NCI-H1694 (cell line): ENCODE measurements around the gene EDN3.

Experiments used
- DNase-seq: peaks from one replicate; lab custom pipeline; 2025; lab: John Stamatoyannopoulos, UW

Gene EDN3

GRCh38 chr20:59308493-59309201, 8.2 kb downstream of the EDN3 start:
- no peak for DNase-seq

- no peak for DNase-seq
Measured at GRCh38 chr20:59309218-59309617, 8.8 kb downstream of the EDN3 start.

GRCh38 chr20:59314997-59315396, 14.6 kb downstream of the EDN3 start:
- peak; percentile 18 for DNase-seq

- DNase-seq: no peak
Measured at GRCh38 chr20:59316911-59317731, 16.7 kb downstream of the EDN3 start.

GRCh38 chr20:59318201-59318790, 17.9 kb downstream of the EDN3 start:
- DNase-seq: no peak

GRCh38 chr20:59318803-59319202, 18.4 kb downstream of the EDN3 start:
- no peak for DNase-seq

- no peak for DNase-seq
Measured at GRCh38 chr20:59320426-59320825, 20.0 kb downstream of the EDN3 start.

GRCh38 chr20:59320854-59321647, 20.6 kb downstream of the EDN3 start:
- DNase-seq: no peak

GRCh38 chr20:59322081-59322480, 21.7 kb downstream of the EDN3 start:
- no peak for DNase-seq

- DNase-seq: no peak
Measured at GRCh38 chr20:59322585-59323454, 22.4 kb downstream of the EDN3 start.

GRCh38 chr20:59323731-59324130, 23.3 kb downstream of the EDN3 start:
- DNase-seq: no peak

GRCh38 chr20:59324521-59325141, 24.2 kb downstream of the EDN3 start:
- no peak for DNase-seq

GRCh38 chr20:59325142-59325523, 24.7 kb downstream of the EDN3 start:
- DNase-seq: no peak

- DNase-seq: no peak
Measured at GRCh38 chr20:59326188-59326587, 25.8 kb downstream of the EDN3 start.

- no peak for DNase-seq
Measured at GRCh38 chr20:59328071-59328470, 27.7 kb downstream of the EDN3 start.

- DNase-seq: no peak
Measured at GRCh38 chr20:59331721-59332329, 31.4 kb downstream of the EDN3 start.

- DNase-seq: no peak
Measured at GRCh38 chr20:59333260-59333845, 32.9 kb downstream of the EDN3 start.

- no peak for DNase-seq
Measured at GRCh38 chr20:59333951-59334350, 33.5 kb downstream of the EDN3 start.

- DNase-seq: no peak
Measured at GRCh38 chr20:59334651-59335300, 34.4 kb downstream of the EDN3 start.
